Ovary (tissue), 3 donors: ENCODE results near the gene RNASEH2A.

Experiments
- EP300 ChIP-seq: sonication (generic); formaldehyde crosslinking; IDR thresholded peaks from one replicate; pipeline ENCODE4 v1.6.1; 2017; ENCODE audit warnings: antibody characterized with exemption
- POLR2A ChIP-seq: fragments of 450-650 bp; IDR thresholded peaks from one replicate; pipeline ENCODE4 v1.6.1; 2017; ENCODE audit warnings: antibody characterized with exemption, mild to moderate bottlenecking, moderate library complexity
- TF ChIP-seq, protein P1 (sequence below), 3 donors: fragments of 450-650 bp in 2 of 3; fragments of 200-600 bp in 1 of 3; IDR thresholded peaks; one replicate each; pipeline versions ENCODE4 v1.5.1 to v1.8.0; 2016 to 2022; ENCODE audit warnings: antibody characterized with exemption in 3 of 3, mild to moderate bottlenecking in 1 of 3
- donor health status: DM: no; HTN: no; CAD: no.

DNA sequence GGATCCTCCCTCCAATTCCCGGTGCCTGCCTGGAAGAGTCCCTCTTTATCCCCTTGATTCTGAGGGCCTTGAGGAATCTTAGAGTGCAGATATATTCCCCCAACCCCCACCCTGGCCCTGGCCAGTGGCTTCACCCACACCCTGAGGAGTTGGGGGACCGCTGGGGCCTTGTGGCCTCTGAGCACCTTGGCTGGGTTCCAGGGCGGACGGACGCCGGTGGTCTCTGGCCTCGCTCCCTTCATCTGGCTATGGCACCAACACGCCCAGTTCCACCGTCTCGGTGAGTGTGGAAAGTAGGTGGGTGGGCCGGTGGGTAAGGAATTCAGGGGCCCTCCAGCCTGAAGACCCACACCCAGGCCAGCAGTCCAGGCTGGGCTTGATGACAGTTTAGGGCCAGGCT, 36.9 kb downstream of the RNASEH2A start:
- TF ChIP-seq, protein P1, sequence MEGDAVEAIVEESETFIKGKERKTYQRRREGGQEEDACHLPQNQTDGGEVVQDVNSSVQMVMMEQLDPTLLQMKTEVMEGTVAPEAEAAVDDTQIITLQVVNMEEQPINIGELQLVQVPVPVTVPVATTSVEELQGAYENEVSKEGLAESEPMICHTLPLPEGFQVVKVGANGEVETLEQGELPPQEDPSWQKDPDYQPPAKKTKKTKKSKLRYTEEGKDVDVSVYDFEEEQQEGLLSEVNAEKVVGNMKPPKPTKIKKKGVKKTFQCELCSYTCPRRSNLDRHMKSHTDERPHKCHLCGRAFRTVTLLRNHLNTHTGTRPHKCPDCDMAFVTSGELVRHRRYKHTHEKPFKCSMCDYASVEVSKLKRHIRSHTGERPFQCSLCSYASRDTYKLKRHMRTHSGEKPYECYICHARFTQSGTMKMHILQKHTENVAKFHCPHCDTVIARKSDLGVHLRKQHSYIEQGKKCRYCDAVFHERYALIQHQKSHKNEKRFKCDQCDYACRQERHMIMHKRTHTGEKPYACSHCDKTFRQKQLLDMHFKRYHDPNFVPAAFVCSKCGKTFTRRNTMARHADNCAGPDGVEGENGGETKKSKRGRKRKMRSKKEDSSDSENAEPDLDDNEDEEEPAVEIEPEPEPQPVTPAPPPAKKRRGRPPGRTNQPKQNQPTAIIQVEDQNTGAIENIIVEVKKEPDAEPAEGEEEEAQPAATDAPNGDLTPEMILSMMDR (IDR thresholded peaks at IDR 0.05): no peak
- TF ChIP-seq POLR2A (no peak), EP300 (no peak)
